LNCaP clone FGC (cell line): Measurements from ENCODE around the gene PLEKHD1.

Experiments
- DNase-seq: peaks from one replicate; pipeline ENCODE4 v3.0.0-alpha.2; 2011; ENCODE audit warnings: low read depth
- H3K4me3 ChIP-seq: 2 replicates; pipeline ENCODE4 v1.5.1; 2011; ENCODE audit warnings: mild to moderate bottlenecking, low read depth, low read length, control low read depth
- TF ChIP-seq, protein P1 (sequence below): IDR thresholded peaks from 2 replicates; pipeline ENCODE4 v1.5.1; 2012; ENCODE audit warnings: mild to moderate bottlenecking; ENCODE audit not compliant: control insufficient read depth, insufficient read depth; ENCODE audit errors: extremely low read depth

PLEKHD1 gene

DNA sequence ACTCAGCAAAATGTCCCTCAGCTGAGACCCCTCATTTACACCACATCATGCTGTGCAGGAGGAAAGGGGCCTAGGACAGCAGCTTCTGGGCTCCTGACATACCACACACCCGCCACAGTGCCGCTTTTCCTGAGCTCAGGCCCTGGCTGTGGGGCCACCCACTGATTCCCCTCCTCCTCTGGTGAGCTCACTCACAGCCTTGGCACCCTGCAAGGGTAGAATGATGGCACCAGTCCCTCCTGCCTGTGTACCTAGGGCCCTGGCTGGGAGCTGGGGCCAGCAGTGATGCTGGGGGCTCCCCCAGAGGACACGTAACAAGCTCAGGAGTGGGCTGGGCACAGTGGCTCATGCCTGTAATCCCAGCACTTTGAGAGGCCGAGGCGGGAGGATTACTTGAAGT is 44.4 kb downstream of the PLEKHD1 start:
- no peak overlapping the region for H3K4me3 ChIP-seq
- no peak for DNase-seq
- TF ChIP-seq, protein P1, sequence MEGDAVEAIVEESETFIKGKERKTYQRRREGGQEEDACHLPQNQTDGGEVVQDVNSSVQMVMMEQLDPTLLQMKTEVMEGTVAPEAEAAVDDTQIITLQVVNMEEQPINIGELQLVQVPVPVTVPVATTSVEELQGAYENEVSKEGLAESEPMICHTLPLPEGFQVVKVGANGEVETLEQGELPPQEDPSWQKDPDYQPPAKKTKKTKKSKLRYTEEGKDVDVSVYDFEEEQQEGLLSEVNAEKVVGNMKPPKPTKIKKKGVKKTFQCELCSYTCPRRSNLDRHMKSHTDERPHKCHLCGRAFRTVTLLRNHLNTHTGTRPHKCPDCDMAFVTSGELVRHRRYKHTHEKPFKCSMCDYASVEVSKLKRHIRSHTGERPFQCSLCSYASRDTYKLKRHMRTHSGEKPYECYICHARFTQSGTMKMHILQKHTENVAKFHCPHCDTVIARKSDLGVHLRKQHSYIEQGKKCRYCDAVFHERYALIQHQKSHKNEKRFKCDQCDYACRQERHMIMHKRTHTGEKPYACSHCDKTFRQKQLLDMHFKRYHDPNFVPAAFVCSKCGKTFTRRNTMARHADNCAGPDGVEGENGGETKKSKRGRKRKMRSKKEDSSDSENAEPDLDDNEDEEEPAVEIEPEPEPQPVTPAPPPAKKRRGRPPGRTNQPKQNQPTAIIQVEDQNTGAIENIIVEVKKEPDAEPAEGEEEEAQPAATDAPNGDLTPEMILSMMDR: no peak

DNA sequence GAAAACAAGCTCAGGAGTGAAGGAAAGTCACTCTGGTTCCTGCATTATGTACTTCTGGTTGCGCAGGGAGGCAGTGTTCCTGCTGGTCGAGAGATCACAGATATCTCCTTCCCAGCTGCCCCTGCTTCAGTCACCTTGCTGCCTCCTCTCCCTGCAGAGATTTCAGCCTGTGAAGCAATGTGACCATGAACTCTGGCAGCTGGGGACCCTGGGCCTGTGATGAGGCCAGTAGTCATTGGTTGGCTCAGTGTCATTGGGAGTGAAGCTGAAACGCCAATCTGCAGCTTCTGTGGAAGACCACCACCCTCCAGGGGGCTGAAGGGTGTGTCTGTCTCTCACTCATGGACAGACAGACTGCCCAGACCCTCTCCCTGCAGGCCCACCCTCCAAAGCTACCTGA is 45.0 kb downstream of the PLEKHD1 start:
- no peak for DNase-seq
- H3K4me3 ChIP-seq: no peak overlapping the region
- TF ChIP-seq, protein P1: no peak

DNA sequence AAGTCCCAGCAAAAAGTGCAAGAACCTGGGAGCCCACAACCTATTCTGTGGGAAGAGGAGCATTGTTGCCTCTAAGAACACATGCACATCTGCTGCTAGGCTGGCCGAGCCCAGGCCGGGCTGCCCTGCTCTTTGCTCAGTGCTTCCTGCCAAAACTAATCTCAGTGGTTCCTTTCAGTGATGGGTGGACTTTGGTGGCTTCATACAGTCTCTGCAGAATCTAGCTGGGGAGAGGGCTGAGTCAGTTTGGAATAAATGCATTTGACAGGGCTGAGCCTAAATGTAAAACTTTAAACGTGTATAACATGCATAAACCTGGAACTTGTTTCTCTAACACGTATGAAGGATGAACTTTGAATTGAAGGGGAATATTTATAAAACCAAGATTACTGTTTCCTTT is 45.6 kb downstream of the PLEKHD1 start:
- no peak for DNase-seq
- TF ChIP-seq, protein P1: no peak
- H3K4me3 ChIP-seq: no peak overlapping the region

DNA sequence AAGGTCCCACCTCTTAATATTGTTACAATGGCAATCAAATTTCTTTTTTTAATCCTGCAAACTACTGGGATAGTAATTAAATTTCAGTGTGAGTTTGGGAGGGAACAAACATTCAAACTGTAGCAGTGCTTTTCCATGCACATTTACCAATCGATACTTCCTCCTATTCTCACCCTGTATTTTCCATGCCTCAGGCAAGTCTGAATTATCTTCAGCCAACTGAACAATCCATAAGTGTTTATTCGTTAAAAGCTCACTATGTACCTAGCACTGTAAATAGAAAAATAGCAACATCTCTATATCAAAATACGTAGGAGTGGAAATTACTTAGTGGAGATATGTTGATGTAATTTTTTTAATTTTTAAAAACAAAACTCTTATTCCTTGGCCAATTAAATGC is 46.6 kb downstream of the PLEKHD1 start:
- no peak overlapping the region for H3K4me3 ChIP-seq
- TF ChIP-seq, protein P1: no peak
- DNase-seq: no peak

DNA sequence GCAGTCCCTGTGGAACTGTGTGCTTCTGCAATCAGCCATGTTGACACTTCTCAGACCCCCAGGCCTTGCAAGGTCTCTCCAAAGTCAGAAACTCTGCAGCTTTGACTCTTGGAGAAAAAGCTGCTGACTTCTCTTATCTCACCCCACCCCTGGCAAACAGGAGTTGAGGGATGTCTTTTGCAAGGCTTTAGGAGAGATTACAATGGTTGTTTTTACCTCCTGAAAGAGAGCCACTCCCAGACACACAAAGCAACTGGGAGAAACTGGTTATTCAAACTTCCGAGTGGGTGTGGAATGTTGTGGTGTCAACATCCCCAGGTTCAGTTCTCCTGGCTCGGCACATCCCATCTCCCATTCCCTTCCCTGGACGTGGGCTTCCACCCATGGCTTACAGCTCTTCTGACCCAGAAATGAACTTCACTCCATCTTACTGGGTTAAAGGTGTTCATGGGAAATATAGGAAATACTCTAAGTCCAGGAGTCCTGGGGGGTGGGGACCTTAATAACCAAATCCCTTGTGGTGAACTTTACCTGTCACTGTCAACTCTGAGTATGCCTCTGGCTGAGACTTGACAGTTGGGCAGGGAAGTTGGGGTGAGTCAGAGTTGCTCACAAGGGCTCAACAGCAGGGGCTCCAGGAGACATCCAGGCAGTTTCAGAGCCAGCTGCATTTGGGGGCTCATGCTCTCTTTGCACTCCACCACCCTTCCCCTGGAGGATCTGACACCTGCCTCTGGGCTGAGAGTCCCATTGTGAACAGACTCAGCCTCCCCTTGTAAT is 48.2 kb downstream of the PLEKHD1 start:
- no peak for DNase-seq
- H3K4me3 ChIP-seq: no peak overlapping the region
- TF ChIP-seq, protein P1: no peak

DNA sequence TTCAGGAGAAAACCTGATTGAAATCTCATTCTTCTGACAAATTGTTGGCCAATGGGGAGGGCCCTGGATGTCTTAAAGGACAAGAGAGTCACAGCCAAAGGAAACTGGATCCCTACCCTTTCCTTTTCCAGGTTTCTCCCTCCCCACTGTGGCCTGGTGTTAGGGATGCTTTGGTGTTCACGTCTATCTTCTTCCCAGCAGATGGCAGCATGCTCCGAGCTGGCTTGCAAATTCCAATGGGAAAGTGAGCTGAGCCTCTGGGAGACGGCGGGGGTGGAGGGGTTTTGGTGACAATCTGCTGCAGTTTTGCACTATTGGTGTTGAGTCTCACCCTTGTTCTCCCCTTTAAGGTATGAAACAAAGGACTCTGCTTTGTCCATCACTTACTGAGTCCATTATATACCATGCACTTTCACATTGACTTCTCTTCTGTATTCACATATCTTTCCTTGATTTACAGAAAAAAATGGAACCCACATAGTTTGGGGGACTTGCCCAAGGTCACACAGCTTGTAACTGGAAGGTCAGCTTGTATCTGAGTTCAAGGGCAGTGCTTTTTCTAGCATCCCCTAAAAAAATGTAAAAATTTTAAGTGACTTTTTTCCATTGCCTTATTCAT is 50.8 kb downstream of the PLEKHD1 start:
- H3K4me3 ChIP-seq: no peak overlapping the region
- no peak for DNase-seq
- TF ChIP-seq, protein P1: peak; percentile 92
